T-helper 2 cell (primary cell): Measurements from ENCODE around the gene DLG2.
"Not testable (repeated sequence)": the region's sequence is repeated elsewhere in the genome, so short reads cannot be mapped to it uniquely, and the experiment has no call there.

Experiments
- DNase-seq, 5 experiments: peaks; one replicate each; pipeline versions ENCODE4 v3.0.0 to v3.0.0-alpha.2; 2012 to 2022

DLG2 gene

GRCh38 chr11:84825106-84825660 is 802.0 kb downstream of the DLG2 start:
- no peak for DNase-seq

GRCh38 chr11:84824624-84825023 is 802.5 kb downstream of the DLG2 start:
- DNase-seq = no peak

GRCh38 chr11:84819537-84819936 is 807.6 kb downstream of the DLG2 start:
- DNase-seq = no peak

GRCh38 chr11:84819128-84819527 is 808.0 kb downstream of the DLG2 start:
- no peak for DNase-seq

- no peak for DNase-seq
Measured at GRCh38 chr11:84817998-84818397, 809.1 kb downstream of the DLG2 start.

- DNase-seq = no peak
Measured at GRCh38 chr11:84812471-84812969, 814.6 kb downstream of the DLG2 start.

- DNase-seq = no peak
Measured at GRCh38 chr11:84806354-84806753, 820.8 kb downstream of the DLG2 start.

- DNase-seq = no peak
Measured at GRCh38 chr11:84804041-84804440, 823.1 kb downstream of the DLG2 start.

GRCh38 chr11:84800755-84801346 is 826.3 kb downstream of the DLG2 start:
- no peak for DNase-seq

GRCh38 chr11:84799112-84799511 is 828.0 kb downstream of the DLG2 start:
- DNase-seq = no peak

GRCh38 chr11:84795698-84796097 is 831.4 kb downstream of the DLG2 start:
- DNase-seq = no peak

- DNase-seq = no peak
Measured at GRCh38 chr11:84794663-84795443, 832.3 kb downstream of the DLG2 start.

- DNase-seq = no peak
Measured at GRCh38 chr11:84793318-84793717, 833.8 kb downstream of the DLG2 start.

- DNase-seq = no peak
Measured at GRCh38 chr11:84790849-84791427, 836.2 kb downstream of the DLG2 start.

- no peak for DNase-seq
Measured at GRCh38 chr11:84788220-84788619, 838.9 kb downstream of the DLG2 start.

GRCh38 chr11:84784158-84784557 is 843.0 kb downstream of the DLG2 start:
- not testable (repeated sequence) for DNase-seq

GRCh38 chr11:84780689-84781293 is 846.4 kb downstream of the DLG2 start:
- DNase-seq = no peak

GRCh38 chr11:84775503-84775902 is 851.6 kb downstream of the DLG2 start:
- DNase-seq = no peak

GRCh38 chr11:84763931-84764330 is 863.2 kb downstream of the DLG2 start:
- DNase-seq = no peak

- DNase-seq = no peak
Measured at GRCh38 chr11:84757711-84758110, 869.4 kb downstream of the DLG2 start.

- no peak for DNase-seq
Measured at GRCh38 chr11:84751371-84751770, 875.8 kb downstream of the DLG2 start.

- no peak for DNase-seq
Measured at GRCh38 chr11:84747871-84748270, 879.3 kb downstream of the DLG2 start.

- DNase-seq = no peak
Measured at GRCh38 chr11:84740050-84740449, 887.1 kb downstream of the DLG2 start.
